MM.1S (cell line): ENCODE results near the gene JADE1.

Experiments
- DNase-seq: peaks from one replicate; pipeline ENCODE4 v3.0.0-alpha.2; 2015
- H2AFZ ChIP-seq: fragments of 300-600 bp; sonication (generic); 2 replicates; pipeline ENCODE4 v1.6.0; 2016; ENCODE audit warnings: antibody characterized with exemption, low read length
- H3F3A ChIP-seq: fragments of 300-600 bp; sonication (generic); 2 replicates; pipeline ENCODE4 v1.6.1; 2016; ENCODE audit warnings: mild to moderate bottlenecking, antibody characterized with exemption, low read length, moderate library complexity, mixed read lengths; ENCODE audit not compliant: insufficient read depth
- H3K27ac ChIP-seq: fragments of 300-600 bp; sonication (generic); 2 replicates; pipeline ENCODE4 v1.5.1; 2016; ENCODE audit warnings: mild to moderate bottlenecking, low read length
- H3K27me3 ChIP-seq: fragments of 300-600 bp; sonication (generic); replicated peaks from 2 replicates; pipeline ENCODE4 v1.6.0; 2016; ENCODE audit warnings: low read length; ENCODE audit not compliant: insufficient read depth
- H3K36me3 ChIP-seq: fragments of 300-600 bp; sonication (generic); replicated peaks from 2 replicates; pipeline ENCODE4 v1.6.1; 2016; ENCODE audit warnings: mild to moderate bottlenecking, low read length, mixed read lengths; ENCODE audit not compliant: insufficient read depth
- H3K4me1 ChIP-seq: fragments of 300-600 bp; sonication (generic); 2 replicates; pipeline ENCODE4 v1.6.1; 2016; ENCODE audit warnings: low read length, mixed read lengths
- H3K4me2 ChIP-seq: fragments of 300-600 bp; sonication (generic); 2 replicates; pipeline ENCODE4 v1.6.0; 2016; ENCODE audit warnings: low read depth, low read length
- H3K4me3 ChIP-seq: fragments of 300-600 bp; sonication (generic); 2 replicates; pipeline ENCODE4 v1.5.1; 2016; ENCODE audit warnings: low read length, mixed read lengths
- H3K79me2 ChIP-seq: fragments of 300-600 bp; sonication (generic); 2 replicates; pipeline ENCODE4 v1.6.1; 2016; ENCODE audit warnings: mixed run types, low read length, mixed read lengths
- H3K9ac ChIP-seq: fragments of 300-600 bp; sonication (generic); 2 replicates; pipeline ENCODE4 v1.6.1; 2016; ENCODE audit warnings: low read length, mixed read lengths
- H3K9me2 ChIP-seq: fragments of 300-600 bp; sonication (generic); replicated peaks from 2 replicates; pipeline ENCODE4 v1.6.1; 2016; ENCODE audit warnings: mild to moderate bottlenecking, low read length, mixed read lengths; ENCODE audit not compliant: insufficient read depth
- H3K9me3 ChIP-seq: fragments of 300-600 bp; sonication (generic); replicated peaks from 2 replicates; pipeline ENCODE4 v1.6.1; 2016; ENCODE audit warnings: mild to moderate bottlenecking, low read length, mixed read lengths; ENCODE audit not compliant: insufficient read depth
- H4K20me1 ChIP-seq: fragments of 300-600 bp; sonication (generic); 2 replicates; pipeline ENCODE4 v1.6.1; 2016; ENCODE audit warnings: mild to moderate bottlenecking, low read length, moderate library complexity, mixed read lengths; ENCODE audit not compliant: insufficient read depth
- CTCF ChIP-seq: fragments of 300-600 bp; sonication (generic); IDR thresholded peaks from 2 replicates; pipeline ENCODE4 v1.5.1; 2016; ENCODE audit warnings: antibody characterized with exemption, low read length, mixed read lengths
- EZH2 ChIP-seq: fragments of 300-600 bp; sonication (generic); optimal IDR thresholded peaks from 2 replicates; pipeline ENCODE3; 2017; ENCODE audit warnings: low read depth, mild to moderate bottlenecking, antibody characterized with exemption, low read length, mixed read lengths
- EZH2phosphoT487 ChIP-seq: fragments of 300-600 bp; sonication (generic); IDR thresholded peaks from 2 replicates; pipeline ENCODE4 v1.6.1; 2018; ENCODE audit warnings: antibody characterized with exemption, low read length

The JADE1 gene

DNA sequence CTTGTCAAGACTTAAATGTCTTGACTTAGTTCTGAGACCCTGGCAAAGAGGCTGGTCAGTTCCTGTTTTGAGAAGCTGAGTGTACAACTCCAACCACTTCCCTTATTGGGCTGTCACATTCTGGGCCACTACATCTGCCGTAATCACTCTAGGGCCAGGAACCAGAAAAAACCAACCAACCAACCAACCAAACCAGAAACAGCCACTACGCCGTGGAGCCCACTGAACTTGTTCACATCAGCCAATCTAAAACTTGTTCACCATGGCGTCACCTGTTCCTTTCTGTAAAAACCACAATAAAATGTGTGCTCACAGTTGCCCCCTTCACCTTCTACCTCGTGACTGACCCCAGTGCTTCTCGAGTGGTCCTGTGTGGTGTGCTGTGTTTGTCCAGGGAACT, 107.3 kb downstream of the JADE1 start:
- Histone ChIP-seq H3K79me2 (no peaks in the 10 kb centered on the region), H3K9me3 (no peaks in the 10 kb centered on the region), H3F3A (no peaks in the 10 kb centered on the region), H3K4me2 (no peak overlapping the region), H4K20me1 (no peaks in the 10 kb centered on the region), H3K4me3 (no peak overlapping the region), H3K9ac (no peak overlapping the region), H3K4me1 (no peaks in the 10 kb centered on the region), H3K27me3 (no peaks in the 10 kb centered on the region), H2AFZ (no peak overlapping the region), H3K9me2 (no peaks in the 10 kb centered on the region), H3K36me3 (no peaks in the 10 kb centered on the region), H3K27ac (no peak overlapping the region)
- DNase-seq: no peak
- TF ChIP-seq EZH2phosphoT487 (no peak), EZH2 (no peak), CTCF (no peak)

GRCh38 chr4:128917781-128918180, 108.3 kb downstream of the JADE1 start:
- no peaks in the 10 kb centered on the region for H4K20me1 ChIP-seq
- no peak overlapping the region for H3K9ac ChIP-seq
- DNase-seq: no peak
- H3K27me3 ChIP-seq: no peaks in the 10 kb centered on the region
- H3K4me1 ChIP-seq: no peaks in the 10 kb centered on the region
- no peak overlapping the region for H3K27ac ChIP-seq
- no peak overlapping the region for H2AFZ ChIP-seq
- no peaks in the 10 kb centered on the region for H3K9me2 ChIP-seq
- H3K4me3 ChIP-seq: no peak overlapping the region
- no peaks in the 10 kb centered on the region for H3F3A ChIP-seq
- H3K4me2 ChIP-seq: no peak overlapping the region
- no peaks in the 10 kb centered on the region for H3K36me3 ChIP-seq
- no peaks in the 10 kb centered on the region for H3K79me2 ChIP-seq
- H3K9me3 ChIP-seq: no peaks in the 10 kb centered on the region
- TF ChIP-seq EZH2 (no peak), CTCF (no peak), EZH2phosphoT487 (no peak)

GRCh38 chr4:128921954-128922353, 112.5 kb downstream of the JADE1 start:
- Histone ChIP-seq H3F3A (no peaks in the 10 kb centered on the region), H3K27ac (no peak overlapping the region), H3K79me2 (no peaks in the 10 kb centered on the region), H2AFZ (no peak overlapping the region), H3K27me3 (no peaks in the 10 kb centered on the region), H3K9me3 (no peaks in the 10 kb centered on the region), H3K9ac (no peak overlapping the region), H3K9me2 (no peaks in the 10 kb centered on the region), H3K36me3 (no peaks in the 10 kb centered on the region; the same call in none of the 2 replicates), H3K4me2 (no peak overlapping the region), H3K4me3 (no peak overlapping the region), H3K4me1 (no peaks in the 10 kb centered on the region), H4K20me1 (no peaks in the 10 kb centered on the region)
- TF ChIP-seq CTCF: no peak
- no peak for TF ChIP-seq EZH2
- TF ChIP-seq EZH2phosphoT487: no peak
- no peak for DNase-seq
